Amniotic stem cell (primary cell): Measurements from ENCODE around the gene SPTB.
"Not testable (repeated sequence)": the region's sequence is repeated elsewhere in the genome, so short reads cannot be mapped to it uniquely, and the experiment has no call there.

Experiments
- DNase-seq: peaks from one replicate; lab custom pipeline; 2025; lab: John Stamatoyannopoulos, UW

Gene SPTB

DNA sequence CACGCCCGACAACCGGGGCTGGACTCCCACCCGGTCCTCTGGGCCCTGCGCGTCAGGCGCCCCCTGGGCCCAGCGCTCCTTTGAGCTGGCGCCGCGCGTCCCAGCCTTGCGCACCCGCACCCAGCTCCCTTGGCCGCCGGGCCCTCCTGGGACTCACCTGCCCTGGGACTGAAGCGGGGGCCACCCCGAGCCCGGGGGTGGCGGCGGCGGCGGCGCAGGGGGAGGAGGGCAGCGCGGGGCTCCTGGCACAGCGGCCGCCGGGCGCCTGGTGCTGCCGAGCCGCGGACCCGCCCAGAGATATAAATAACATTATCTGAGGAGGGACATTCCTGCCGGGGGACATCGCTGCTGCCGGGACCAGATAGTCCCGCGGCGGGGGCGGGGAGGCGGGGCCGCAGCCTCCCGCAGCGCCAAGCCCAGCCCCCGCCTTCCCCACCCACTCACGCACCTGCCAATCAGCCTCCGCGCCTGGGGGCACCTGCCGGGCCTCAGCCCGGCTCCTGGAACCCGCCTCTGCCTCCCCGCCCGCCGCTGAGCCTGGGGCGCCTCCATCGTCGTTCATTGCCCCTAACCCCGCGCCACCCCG, at the start of gene SPTB:
TSS of gene SPTB (minus strand) at position 273 of the 586 bp plus-strand sequence. CDS start 56,813 bp downstream, outside the sequence.
- no peak for DNase-seq

DNA sequence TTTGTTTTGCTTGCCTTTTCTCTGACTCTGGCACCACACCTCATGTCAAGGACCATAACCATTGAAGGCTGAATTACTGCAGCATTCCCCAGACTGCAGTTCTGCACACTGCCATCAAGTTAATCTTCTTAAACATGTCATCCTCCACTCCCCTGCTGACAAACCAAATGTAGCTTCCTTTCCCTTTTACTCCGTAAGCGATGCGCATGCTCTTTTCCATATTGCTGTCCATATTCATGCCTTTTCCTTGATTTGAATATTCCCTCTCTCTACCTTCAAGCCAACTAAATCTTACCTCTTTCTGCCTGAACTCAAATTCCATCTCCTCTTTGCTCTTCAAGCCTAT, 49.3 kb upstream of the SPTB start:
- no peak for DNase-seq

DNA sequence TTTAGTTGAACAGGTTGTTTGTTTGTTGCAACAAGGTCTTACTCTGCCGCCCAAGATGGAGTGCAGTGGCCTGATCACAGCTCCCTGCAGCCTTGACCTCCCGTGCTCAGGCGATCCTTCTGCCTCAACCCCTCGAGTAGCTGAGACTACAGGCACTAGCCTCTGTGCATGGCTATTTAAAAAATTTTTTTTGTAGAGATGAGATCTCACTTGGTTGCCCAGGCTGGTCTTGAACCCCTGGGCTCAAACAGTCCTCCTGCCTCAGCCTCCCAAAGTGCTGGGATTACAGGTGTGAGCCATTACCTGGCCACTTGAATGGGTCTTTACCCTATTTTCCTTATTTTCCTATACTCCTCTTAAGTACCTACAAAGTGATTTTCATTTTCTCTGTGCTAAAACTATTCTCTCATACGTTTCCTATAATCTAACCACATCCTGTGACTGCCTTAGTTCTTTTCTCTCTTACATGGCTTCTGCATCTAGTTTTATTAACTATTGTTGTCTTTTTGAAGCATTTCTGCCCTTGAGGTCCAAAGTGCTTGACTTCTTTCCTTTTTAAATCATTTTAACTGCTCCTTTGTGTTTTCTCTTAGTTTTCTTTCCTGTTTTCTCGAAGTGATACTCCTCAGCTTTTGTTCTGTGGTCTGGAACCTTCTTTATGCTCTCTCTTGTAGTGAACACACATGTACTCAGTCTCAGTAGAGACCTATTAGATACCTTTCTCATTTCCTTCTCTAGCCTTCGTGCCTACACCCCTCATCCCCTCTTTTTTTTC, 48.7 kb upstream of the SPTB start:
- no peak for DNase-seq

DNA sequence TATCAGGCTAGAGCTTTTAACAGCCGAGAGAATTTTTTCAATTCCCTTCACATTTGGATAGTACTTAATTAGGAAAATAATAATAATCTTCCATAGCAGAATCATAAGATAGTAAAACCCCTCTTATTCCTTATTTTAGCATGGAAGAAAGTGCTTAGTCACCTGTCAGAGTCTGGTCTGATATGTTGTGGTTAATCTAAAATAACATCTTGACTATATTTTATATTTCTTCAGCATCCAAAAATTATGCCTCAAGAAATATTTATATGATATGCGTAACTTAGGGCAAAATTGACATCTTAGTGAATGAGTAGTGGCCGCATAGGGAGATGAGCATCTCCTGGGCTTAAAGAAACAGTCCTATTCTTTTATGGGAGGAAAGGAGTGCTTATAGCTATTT, 47.3 kb upstream of the SPTB start:
- no peak for DNase-seq

DNA sequence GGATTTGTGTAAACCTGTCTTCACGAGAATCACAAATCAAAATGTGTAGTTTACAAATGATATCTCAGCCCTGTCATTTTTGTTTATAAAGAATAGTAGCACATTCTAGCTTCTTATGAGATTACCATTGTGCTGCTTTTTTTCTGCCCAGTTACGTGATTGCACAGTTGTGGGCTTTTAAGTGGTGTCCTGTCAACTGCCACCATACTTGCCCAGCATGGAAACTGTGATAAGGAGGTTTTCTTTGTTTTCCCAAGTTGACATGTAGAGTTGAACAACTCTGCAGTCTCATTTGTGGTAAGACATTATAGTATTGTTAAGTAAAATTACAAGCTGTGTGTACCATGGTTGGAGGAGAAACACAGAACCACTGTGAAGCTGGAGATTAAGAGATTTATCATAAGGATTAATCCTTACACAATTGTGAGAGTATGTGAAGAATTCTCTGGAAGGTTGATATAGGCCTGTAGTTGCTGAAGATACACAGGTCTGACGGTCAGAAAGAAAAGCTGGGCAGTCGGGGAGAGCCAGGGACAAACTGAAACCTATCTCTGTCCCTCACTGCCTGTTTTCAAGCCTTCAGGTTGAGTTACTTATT, 46.8 kb upstream of the SPTB start:
- DNase-seq: no peak

DNA sequence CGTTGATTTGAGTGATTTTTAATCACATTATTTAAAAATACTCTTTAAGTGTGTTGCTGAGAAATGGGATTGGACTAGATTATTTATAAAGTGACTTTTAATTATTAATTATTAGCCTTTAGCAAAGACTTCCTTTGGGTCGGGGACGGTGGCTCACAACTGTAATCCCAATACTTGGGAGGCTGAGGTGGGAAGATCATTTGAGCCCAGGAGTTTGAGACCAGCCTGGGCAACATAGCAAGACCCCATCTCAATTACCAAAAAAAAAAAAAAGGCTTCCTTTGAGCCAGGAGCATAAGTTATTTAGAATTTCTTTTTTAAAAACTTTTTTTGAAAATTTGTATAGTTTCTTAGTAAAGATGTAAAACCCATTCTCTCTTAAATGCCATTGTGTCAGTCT, 43.3 kb upstream of the SPTB start:
- DNase-seq: no peak

DNA sequence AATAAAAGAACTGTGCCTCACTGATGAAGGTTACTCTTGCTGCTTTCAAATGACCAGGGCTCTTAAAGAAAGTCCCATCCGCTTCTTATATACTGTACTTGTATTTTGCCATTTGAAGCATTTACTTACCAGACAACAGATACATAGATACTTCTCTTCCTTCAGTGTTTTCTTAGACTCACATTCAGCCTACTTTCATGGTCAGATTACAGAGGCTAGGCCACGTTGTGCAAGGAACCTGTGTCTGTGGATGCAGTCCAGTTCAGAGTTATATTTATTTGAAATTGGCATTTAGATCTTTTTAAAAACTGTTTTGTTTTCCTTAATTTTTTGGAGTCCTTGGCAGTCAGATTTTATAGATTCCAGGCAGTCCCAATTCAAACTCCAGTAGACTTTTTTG, 40.8 kb upstream of the SPTB start:
- DNase-seq: no peak

DNA sequence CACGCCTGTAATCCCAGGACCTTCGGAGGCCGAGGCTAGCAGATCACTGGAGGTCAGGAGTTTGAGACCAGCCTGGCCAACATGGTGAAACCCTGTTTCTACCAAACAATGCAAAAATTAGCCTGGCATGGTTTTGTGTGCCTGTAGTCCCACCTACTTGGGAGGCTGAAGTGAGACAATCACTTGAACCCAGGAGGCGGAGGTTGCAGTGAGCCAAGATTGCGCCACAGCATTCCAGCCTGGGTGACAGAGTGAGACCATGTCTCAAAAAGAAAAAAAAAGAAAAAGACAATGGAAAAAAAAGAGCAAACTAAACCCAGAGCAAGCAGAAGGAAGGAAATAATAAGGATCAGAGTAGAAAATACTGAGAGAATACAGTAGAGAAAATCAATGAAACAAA, 39.9 kb upstream of the SPTB start:
- DNase-seq: no peak

DNA sequence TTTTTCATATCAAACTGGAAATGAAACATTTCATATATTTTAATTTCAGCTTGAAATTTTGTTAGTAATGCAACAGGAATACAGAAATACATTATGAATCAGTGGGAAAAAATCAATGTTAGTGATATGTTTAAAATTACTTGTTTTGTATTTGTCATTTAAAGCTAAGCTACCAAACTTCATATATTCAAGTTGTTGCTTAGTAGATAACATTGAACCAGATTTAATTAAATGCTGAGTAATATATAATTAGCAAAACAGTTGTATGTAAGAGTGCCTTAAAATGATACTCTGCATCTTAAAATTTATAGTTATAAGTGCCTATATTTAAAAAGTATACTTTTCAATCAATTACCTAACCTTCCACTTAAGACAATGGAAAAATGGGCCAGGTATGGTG, 39.5 kb upstream of the SPTB start:
- DNase-seq: no peak

DNA sequence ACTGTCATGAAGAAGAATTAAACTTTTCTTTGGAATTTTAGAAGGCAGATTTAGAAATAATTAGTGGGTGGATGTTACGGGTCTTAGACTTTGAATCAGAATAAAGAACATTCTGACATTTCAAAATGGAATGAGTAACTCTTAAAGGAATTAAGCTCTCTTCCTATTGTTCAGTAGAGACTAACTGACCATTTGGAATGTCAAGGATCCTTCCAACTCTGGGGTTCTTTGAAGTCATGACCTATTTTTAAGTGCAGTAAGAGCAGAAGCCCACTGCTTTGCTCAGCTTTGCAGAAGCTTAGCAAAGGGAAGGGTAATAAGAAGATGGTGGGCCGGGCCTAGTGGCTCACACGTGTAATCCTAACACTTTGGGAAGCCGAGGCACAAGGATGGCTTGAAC, 38.5 kb upstream of the SPTB start:
- DNase-seq: no peak

DNA sequence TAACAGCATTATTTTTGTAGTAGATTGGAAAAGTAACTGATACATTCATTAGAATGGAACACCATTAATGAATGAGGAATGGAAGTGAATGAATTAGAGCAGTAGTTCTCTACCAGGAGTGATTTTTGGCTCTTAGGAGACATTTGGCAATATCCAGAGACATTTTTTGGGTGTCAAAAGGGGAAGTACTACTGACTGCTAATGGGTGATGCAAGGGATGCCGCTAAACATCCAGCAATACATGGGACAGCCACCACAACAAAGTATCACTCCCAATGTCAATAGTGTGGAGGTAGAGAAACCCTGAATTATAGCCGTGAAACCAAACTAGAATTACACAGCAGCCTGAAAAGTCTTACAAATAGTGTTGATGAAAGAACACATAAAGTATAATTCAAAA, 36.1 kb upstream of the SPTB start:
- no peak for DNase-seq

DNA sequence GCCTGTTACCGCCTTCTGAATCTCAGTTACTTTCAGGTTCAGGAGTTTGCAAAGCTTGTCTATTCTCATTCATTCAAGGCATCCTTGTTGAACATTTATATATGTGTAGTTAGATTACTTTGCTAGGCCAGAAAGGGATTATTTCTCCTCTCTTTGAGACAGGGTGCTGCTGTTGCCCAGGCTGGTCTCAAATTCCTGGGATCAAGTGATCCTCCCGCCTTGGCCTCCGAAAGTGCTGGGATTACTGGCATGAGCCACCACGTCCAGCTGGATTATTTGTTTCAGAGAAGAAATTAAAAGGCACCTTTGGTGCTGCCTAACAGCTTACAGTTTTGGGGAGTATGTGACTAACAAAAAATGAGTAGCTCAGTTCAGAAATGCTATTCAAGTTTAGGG, 35.3 kb upstream of the SPTB start:
- no peak for DNase-seq

DNA sequence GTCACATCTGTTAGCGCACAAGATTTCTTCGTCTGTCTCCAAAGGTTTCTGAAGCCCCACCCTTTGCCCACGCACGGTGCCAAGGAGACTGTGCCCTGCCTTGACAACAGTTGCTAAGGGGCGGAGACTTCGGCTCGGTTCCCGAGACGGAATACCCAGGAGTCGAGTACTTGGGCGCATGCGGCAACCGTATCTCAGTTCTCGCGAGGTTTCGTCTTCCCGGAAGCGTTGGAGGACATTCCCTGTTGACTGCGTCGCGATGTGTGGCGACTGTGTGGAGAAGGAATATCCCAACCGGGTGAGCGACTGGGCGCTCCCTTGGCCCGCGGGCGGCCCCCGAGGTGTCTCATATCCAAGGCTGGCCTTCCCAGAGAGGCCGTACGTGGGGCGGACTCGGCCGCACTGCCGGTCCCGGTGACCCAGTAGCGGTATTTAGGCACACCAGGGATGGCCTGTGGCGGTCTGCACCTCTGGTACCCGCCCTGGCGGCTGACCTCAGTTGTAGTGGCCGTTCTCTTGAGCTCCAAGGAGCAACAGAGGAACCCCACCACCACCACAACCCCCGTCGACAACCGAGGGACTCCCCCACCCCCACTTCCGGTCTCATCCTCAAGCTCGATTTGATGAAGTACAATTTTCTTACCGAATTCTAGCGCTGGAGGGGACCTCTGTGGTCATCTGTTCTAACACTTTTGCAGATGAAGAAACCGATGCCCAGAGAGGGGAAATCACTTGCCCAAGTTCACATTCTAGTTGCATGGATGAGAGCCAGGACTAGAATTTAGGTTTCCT, 34.7 kb upstream of the SPTB start, which contains the start of gene CHURC1:
TSS of gene CHURC1 (plus strand) at position 219 of the 792 bp plus-strand sequence. CDS start at position 260, 41 bp downstream.
- DNase-seq: peak; percentile 98

DNA sequence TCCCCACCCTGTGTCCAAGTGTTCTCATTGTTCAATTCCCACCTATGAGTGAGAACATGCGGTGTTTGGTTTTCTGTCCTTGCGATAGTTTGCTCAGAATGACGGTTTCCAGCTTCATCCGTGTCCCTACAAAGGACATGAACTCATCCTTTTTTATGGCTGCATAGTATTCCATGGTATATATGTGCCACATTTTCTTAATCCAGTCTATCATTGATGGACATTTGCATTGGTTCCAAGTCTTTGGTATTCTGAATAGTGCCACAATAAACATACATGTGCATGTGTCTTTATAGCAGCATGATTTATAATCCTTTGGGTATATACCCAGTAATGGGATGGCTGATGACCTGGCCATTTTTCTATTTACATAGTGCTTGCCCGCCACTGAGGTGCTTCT, 33.8 kb upstream of the SPTB start:
- DNase-seq: not testable (repeated sequence)

DNA sequence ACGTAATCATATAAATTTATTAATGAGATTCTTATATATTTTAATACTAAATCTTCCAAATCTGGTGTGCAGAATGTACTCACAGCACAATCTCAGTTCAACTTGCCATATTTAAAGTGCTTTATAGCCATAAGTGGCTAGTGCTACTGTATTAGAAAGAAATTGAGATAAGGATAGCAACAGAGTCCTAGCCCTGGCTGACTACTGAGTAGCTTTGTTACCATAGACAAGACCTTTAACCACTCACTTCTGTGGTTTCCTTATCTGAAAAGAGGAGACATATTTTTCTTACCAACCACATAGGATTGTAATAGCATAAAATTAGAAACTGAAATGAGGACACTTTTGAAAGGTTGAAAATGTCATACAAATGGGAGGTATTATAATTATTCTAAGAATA, 32.6 kb upstream of the SPTB start:
- DNase-seq: no peak

DNA sequence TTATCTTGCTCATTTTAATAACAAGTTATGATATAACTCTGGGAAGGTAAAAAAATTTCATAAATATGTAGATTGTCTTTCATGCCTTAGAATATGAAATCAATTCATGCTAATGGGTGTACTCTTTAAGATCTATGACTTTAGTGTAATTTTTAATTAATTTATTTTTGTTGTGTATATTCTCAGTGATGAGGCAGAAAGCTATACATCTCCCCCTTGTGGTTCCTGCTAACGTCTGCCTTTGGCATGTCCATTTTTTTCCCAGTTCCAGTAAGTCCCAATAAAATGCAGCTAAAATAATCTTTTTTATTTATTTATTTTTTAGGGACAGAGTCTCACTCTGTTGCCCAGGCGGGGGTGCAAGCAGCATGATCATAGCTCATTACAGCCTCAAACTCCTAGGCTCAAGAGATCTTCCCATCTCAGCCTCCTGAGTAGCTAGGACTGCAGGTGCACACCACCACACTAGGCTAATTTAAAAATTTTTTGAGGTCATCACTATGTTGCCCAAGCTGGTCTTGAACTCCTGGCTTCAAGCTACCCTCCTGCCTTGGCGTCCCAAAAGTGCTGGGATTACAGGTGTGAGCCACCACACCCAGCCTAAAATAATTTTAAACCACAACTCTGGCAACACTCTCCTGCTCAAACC, 31.3 kb upstream of the SPTB start:
- peak; percentile 50 for DNase-seq

DNA sequence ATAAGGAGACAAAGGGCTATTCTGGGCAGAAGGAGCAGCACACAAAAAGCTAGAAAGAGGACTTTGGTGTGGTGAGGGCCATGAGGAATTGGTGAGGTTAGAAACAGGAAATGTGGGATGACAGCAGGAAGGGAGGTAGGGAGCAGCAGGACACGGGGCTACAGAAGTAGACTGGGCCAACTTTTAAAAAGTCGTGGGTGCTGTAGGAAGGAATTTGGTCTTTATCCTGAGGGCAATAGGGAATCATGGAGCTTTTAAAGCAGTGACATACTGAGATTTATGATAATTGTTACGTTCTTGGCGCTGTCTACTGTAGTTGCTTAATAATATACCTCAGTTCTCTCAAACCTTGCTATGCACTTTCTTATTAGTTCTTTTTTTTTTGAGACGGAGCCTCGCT, 26.3 kb upstream of the SPTB start:
- DNase-seq: no peak

DNA sequence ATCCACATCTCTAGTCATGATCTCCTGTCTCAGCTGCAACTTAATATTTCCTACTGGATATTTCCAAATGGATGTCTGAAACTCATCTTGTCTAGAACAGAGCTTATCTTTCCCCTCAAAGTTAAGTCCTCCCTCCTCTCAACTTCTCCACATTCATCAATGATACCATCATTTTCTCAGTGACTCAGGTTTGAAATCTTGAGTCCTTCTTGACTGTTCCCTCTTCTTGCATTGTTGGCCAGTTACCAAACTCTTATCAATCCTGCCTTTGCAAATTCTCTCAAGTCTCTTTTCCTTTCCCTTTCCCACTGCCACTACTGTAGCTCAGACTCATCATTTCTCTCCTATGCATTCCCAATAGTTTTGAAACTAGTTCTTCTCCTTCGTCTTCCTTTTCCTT, 20.3 kb upstream of the SPTB start:
- no peak for DNase-seq

DNA sequence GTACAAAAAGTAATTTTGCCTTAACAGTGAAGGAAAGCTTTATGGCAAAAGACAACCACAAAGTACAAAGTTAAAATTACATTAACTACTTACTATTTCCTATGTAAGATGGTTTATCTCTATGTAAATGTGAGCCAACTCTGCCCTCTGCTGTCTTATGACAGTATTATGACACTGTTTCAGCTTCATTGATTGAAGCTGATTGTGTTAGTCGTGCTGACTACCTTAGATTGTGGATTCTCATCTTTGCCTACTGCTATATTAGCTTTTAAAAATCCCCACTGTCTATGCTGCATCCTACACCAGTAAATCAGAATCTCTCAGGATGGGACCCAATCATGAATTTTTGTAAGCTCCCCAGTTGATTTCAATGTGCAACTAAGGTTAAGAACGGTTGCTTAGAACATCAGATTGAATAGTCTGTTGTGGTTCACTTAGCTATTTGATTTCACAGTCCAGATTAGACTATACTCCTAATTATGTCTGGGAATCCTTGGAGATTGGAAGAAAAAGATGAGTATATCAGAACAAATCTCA, 12.2 kb upstream of the SPTB start:
- DNase-seq: peak; percentile 33

DNA sequence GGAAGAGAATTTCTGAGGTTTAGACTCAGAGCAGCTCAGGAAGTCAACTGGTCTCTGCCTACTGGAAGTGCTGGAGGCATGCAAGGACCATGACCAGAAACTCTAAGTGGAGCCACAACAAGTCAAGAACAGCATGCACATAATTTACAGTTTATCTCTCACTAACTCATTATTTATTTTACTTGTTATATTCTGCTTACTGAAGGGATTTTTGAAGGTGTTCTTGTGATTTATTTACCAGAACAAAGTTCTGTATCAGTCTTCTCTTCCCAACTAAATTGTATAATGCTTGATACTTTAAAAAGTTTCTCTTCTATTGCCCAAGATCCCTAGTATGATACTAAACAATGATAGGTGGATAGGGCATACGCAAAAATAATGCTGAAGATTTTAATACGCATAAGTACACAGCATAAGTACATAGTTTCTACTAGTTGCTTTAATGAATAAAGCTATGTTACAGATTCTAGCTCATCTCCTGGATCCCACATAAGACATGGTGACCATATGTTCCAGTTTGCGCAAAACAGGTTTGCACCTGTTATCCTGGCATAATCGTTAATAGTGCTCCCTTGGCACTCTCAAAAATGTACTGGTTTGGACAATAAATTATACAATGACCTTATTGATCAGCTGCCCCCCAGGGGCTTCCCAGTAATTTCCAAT, 11.6 kb upstream of the SPTB start:
- DNase-seq: no peak

DNA sequence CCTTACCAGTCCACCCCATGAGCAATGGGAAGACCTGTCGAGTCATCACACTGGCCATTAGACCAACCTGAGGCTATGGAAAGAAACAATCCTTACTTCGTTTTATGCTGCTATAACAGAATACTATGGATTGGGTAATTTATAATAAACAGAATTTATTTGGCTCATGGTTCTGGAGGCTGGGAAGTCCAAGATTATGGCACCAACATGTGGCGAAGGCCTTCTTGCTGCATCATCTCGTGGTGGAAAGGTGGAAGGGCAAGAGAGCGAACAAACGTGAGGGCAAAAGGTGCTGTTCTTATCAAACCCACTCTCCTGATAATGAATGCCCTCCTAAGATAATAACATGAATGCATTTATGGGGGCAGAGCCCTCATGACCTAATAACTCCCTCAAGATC, 9.6 kb upstream of the SPTB start:
- no peak for DNase-seq
